CD4-positive, CD25-positive, alpha-beta regulatory T cell (primary cell): Measurements from ENCODE around the gene STRAP. TPM values are rescaled to one million over a fixed set of nuclear protein-coding genes. Genes with fewer than 3 reads are reported as not detected.
"Not testable (repeated sequence)": the region's sequence is repeated elsewhere in the genome, so short reads cannot be mapped to it uniquely, and the experiment has no call there.

Experiments used
- ATAC-seq, 2 donors: fragments of 150-1000 bp; cut with Tn5 transposase; one replicate each; pipeline ENCODE4 v1.10.0; 2021; ENCODE audit warnings: low read depth in 2 of 2, moderate number of reproducible peaks in 2 of 2, moderate library complexity in 1 of 2
- DNase-seq, 3 donors: peaks; one replicate each; pipeline versions ENCODE4 v3.0.0 to v3.0.0-alpha.2; 2012 to 2022; ENCODE audit warnings: mixed read lengths in 1 of 3
- H3K27ac ChIP-seq: one replicate; pipeline ENCODE4 v1.7.0; 2013; ENCODE audit warnings: mild to moderate bottlenecking, low read length; ENCODE audit not compliant: insufficient read depth, poor library complexity, severe bottlenecking
- H3K27me3 ChIP-seq: one replicate; pipeline ENCODE4 v1.7.0; 2013; ENCODE audit warnings: low read length; ENCODE audit not compliant: control insufficient read depth, insufficient read depth
- H3K36me3 ChIP-seq: one replicate; pipeline ENCODE4 v1.7.0; 2013; ENCODE audit warnings: mild to moderate bottlenecking, low read length, moderate library complexity; ENCODE audit not compliant: control insufficient read depth, insufficient read depth
- H3K4me1 ChIP-seq: 2 replicates; pipeline ENCODE4 v1.7.0; 2013; ENCODE audit warnings: mild to moderate bottlenecking, low read length; ENCODE audit not compliant: insufficient read depth, control insufficient read depth, poor library complexity, severe bottlenecking
- H3K4me3 ChIP-seq: one replicate; pipeline ENCODE4 v1.7.0; 2013; ENCODE audit warnings: low read depth, mild to moderate bottlenecking, low read length, moderate library complexity
- H3K9me3 ChIP-seq, 2 experiments: 1 replicate in 1 of 2; 2 replicates in 1 of 2; pipeline ENCODE4 v1.7.0; 2013; ENCODE audit warnings: low read length in 2 of 2, mild to moderate bottlenecking in 1 of 2, moderate library complexity in 1 of 2; ENCODE audit not compliant: control insufficient read depth in 2 of 2
- H3K27ac Mint-ChIP-seq, 3 donors: one replicate each; pipeline ENCODE4 v1.8.0; 2020 to 2022; ENCODE audit warnings: mild to moderate bottlenecking in 3 of 3, mixed read lengths in 3 of 3, moderate library complexity in 2 of 3
- H3K27me3 Mint-ChIP-seq: one replicate; pipeline ENCODE4 v1.8.0; 2022; ENCODE audit warnings: mild to moderate bottlenecking, mixed read lengths
- H3K36me3 Mint-ChIP-seq: one replicate; pipeline ENCODE4 v1.8.0; 2020; ENCODE audit warnings: mixed read lengths
- H3K4me1 Mint-ChIP-seq, 4 donors: one replicate each; pipeline ENCODE4 v1.8.0; 2020 to 2022; ENCODE audit warnings: mixed read lengths in 4 of 4, mild to moderate bottlenecking in 1 of 4
- H3K4me3 Mint-ChIP-seq, 4 donors: one replicate each; pipeline ENCODE4 v1.8.0; 2020 to 2022; ENCODE audit warnings: mild to moderate bottlenecking in 4 of 4, mixed read lengths in 4 of 4, moderate library complexity in 3 of 4
- H3K9me3 Mint-ChIP-seq, 7 donors: one replicate each; pipeline ENCODE4 v1.8.0; 2020 to 2022; ENCODE audit warnings: mixed read lengths in 7 of 7, mild to moderate bottlenecking in 3 of 7, moderate library complexity in 2 of 7
- polyA plus RNA-seq, 4 donors: library from polyadenylated mRNA; unstranded; fragments of 300-500 nt; fragmentation: Illumina TruSeq; gene quantifications; one replicate each; pipeline ENCODE4 v1.2.3, GENCODE V29; 2021
- total RNA-seq: library from RNA; stranded (reverse); gene quantifications from one replicate; pipeline ENCODE4 v1.2.3, GENCODE V29; 2022

STRAP gene
- total and polyA plus RNA-seq, 5 donors from 2014 or later = 106 to 130 (median 116) TPM

GRCh38 chr12:15942475-15942874, 60.3 kb downstream of the STRAP start:
- H3K9me3 Mint-ChIP-seq = peaks cover 4 to 35% (median 6%) of the 10 kb centered on the region in 7 donors
- ATAC-seq (no peak), DNase-seq (no peak)
- peaks cover 13% of the 10 kb centered on the region for H3K36me3 Mint-ChIP-seq
- Histone ChIP-seq H3K36me3 (no peaks in the 10 kb centered on the region), H3K9me3 (peaks cover 0 to 7% of the 10 kb centered on the region in 2 experiments), H3K27me3 (no peaks in the 10 kb centered on the region), H3K4me1 (no peaks in the 10 kb centered on the region), H3K27ac (no peak overlapping the region), H3K4me3 (no peak overlapping the region)
- no peaks in the 10 kb centered on the region for H3K27me3 Mint-ChIP-seq
- H3K4me3 Mint-ChIP-seq = no peak overlapping the region
- H3K4me1 Mint-ChIP-seq = peaks cover 4 to 13% (median 10%) of the 10 kb centered on the region in 4 donors
- no peak overlapping the region for H3K27ac Mint-ChIP-seq

- H3K27ac Mint-ChIP-seq, H3K4me3 Mint-ChIP-seq, DNase-seq, ATAC-seq, H3K4me1 ChIP-seq, H3K27me3 Mint-ChIP-seq, H3K27me3 ChIP-seq, H3K36me3 ChIP-seq, H3K4me3 ChIP-seq, H3K27ac ChIP-seq, H3K9me3 ChIP-seq: not testable (repeated sequence)
- peaks cover 13% of the 10 kb centered on the region for H3K36me3 Mint-ChIP-seq
- H3K9me3 Mint-ChIP-seq = peaks cover 0 to 35% (median 8%) of the 10 kb centered on the region in 7 donors
- peaks cover 4 to 13% (median 5%) of the 10 kb centered on the region in 4 donors for H3K4me1 Mint-ChIP-seq
These were observed 61.3 kb downstream of the STRAP start for GRCh38 chr12:15943519-15943918.

- not testable (repeated sequence) for H3K4me1 ChIP-seq, ATAC-seq, DNase-seq, H3K9me3 ChIP-seq, H3K27me3 ChIP-seq, H3K4me3 Mint-ChIP-seq, H3K27ac Mint-ChIP-seq, H3K4me3 ChIP-seq, H3K27ac ChIP-seq, H3K27me3 Mint-ChIP-seq, H3K36me3 ChIP-seq
- Mint-ChIP-seq H3K9me3 (peaks cover 0 to 28% (median 5%) of the 10 kb centered on the region in 7 donors), H3K36me3 (peaks cover 12% of the 10 kb centered on the region), H3K4me1 (peaks cover 2 to 12% (median 8%) of the 10 kb centered on the region in 4 donors)
These were observed 66.3 kb downstream of the STRAP start for GRCh38 chr12:15948461-15948860.

Other genes starting within 250 kb of the STRAP start
- gene EPS8, start 93.0 kb upstream of the STRAP start, total RNA-seq = 1.4 TPM
- gene EPS8, start 93.0 kb upstream of the STRAP start, polyA plus RNA-seq = 1 to 10 TPM; 1.1 to 3.3 (median 1.9) TPM
- gene DERA, start 28.9 kb downstream of the STRAP start, total RNA-seq = 14.8 TPM
- gene DERA, start 28.9 kb downstream of the STRAP start, polyA plus RNA-seq = 10 to 100 TPM; 21.5 to 45.5 (median 41.4) TPM